Skeletal muscle tissue (tissue), 4 donors: ENCODE results near the gene ZNHIT1. TPM values are rescaled to one million over a fixed set of nuclear protein-coding genes. Genes with fewer than 3 reads are reported as not detected.

Experiments used
- H3K27ac ChIP-seq: one replicate; pipeline ENCODE4 v1.7.0; 2013; ENCODE audit warnings: mild to moderate bottlenecking, low read depth, low read length, inconsistent platforms
- H3K27me3 ChIP-seq, 3 donors: one replicate each; pipeline ENCODE4 v1.7.0; 2013; ENCODE audit warnings: low read length in 3 of 3; ENCODE audit not compliant: control insufficient read depth in 3 of 3, insufficient read depth in 3 of 3
- H3K36me3 ChIP-seq, 3 donors: one replicate each; pipeline ENCODE4 v1.7.0; 2013; ENCODE audit warnings: low read length in 3 of 3; ENCODE audit not compliant: control insufficient read depth in 3 of 3, insufficient read depth in 3 of 3
- H3K4me1 ChIP-seq, 3 donors: one replicate each; pipeline ENCODE4 v1.7.0; 2013; ENCODE audit warnings: low read length in 3 of 3, mild to moderate bottlenecking in 3 of 3; ENCODE audit not compliant: control insufficient read depth in 3 of 3, insufficient read depth in 3 of 3
- H3K4me3 ChIP-seq, 3 donors: one replicate each; pipeline ENCODE4 v1.7.0; 2013; ENCODE audit warnings: low read length in 3 of 3
- H3K9ac ChIP-seq, 3 donors: one replicate each; pipeline ENCODE4 v1.7.0; 2013; ENCODE audit warnings: low read length in 3 of 3, mild to moderate bottlenecking in 3 of 3, moderate library complexity in 2 of 3, low read depth in 1 of 3
- H3K9me3 ChIP-seq, 3 donors: one replicate each; pipeline ENCODE4 v1.7.0; 2013; ENCODE audit warnings: low read length in 3 of 3; ENCODE audit not compliant: control insufficient read depth in 3 of 3
- total RNA-seq: library from RNA; depleted of rRNA; stranded (reverse); fragments of >200 nt; gene quantifications from one replicate; pipeline ENCODE4 v1.2.3, GENCODE V29; 2014
- donor health status: Osteomylitis.

ZNHIT1 gene
- total RNA-seq, 1 donor from 2014 or later, result 84.0 TPM

DNA sequence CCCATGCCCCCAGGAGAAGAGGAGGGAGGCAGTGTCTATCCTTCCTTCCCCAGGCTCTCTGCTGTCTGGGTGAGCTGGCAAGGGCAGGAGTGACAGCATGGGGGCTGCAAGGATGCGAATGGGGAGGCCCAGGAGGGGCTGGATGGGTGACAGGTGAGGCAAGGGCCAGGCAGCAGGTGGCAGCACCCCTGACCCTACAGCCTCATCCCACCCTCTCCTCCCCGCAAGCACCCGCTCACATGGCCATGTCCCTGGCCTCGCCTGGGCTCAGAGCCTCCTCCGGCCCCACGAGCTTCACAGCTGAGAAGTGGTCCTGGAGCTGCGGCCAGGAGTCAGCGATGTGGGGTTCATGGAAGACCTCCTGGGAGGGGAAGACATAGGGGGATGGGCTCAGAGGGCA is 6.0 kb upstream of the ZNHIT1 start:
- Histone ChIP-seq H3K9ac (no peak overlapping the region), H3K36me3 (peaks cover 27 to 31% (median 29%) of the 10 kb centered on the region in 3 donors), H3K4me3 (no peak overlapping the region), H3K4me1 (peaks cover 9 to 14% (median 10%) of the 10 kb centered on the region in 3 donors), H3K27ac (no peak overlapping the region), H3K27me3 (no peaks in the 10 kb centered on the region), H3K9me3 (no peaks in the 10 kb centered on the region)

DNA sequence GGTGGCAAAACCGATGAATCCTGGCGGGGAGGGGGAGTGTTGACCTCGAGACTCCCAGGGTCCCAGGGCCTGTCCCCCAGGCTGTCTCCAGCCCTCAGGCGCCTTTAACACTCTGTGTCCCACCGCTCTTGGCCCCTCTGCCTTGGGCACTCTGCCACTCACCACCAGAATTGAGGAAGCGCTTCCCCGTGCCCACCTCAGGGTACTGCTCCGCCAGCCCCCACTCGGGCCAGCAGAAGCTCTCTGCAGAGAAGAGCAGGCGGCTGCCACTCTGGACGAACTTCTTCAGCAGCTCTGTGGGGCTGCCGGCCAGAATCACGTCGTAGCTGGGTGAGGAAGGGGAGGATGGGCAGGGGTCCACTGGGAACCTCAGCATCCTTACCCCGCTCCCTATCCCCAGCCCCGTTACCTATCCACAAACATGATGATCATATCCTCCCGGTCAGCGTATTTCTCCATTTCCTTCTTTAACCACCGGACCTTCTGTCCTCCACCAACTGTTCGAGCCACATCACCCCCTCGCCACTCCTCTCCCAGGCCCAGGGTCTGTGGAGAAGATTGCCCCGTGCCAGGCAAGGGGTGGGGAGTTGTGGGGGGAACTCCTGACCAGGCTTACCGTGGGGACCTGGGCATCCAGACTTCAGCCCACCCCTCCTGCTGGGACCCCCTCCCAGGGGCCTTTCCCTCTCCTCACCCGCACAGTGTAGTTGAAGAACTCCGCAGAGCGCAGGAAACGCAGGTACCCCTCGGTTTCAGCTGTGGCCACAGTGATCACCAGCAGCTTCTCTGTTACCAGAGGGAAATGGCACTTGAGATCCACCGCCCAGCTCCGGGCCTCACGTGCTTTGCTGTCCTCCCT is 1.7 kb upstream of the ZNHIT1 start:
- H3K27ac ChIP-seq, result peak overlapping the region; percentile 91
- no peaks in the 10 kb centered on the region for H3K9me3 ChIP-seq
- H3K4me3 ChIP-seq, result peak overlapping the region; percentile 70 to 99 (median 93)
- H3K9ac ChIP-seq, result peak overlapping the region; percentile 67 to 92 (median 85)
- H3K27me3 ChIP-seq, result no peaks in the 10 kb centered on the region
- H3K4me1 ChIP-seq, result peaks cover 23 to 34% (median 33%) of the 10 kb centered on the region in 3 donors
- peaks cover 11 to 17% (median 17%) of the 10 kb centered on the region in 3 donors for H3K36me3 ChIP-seq

DNA sequence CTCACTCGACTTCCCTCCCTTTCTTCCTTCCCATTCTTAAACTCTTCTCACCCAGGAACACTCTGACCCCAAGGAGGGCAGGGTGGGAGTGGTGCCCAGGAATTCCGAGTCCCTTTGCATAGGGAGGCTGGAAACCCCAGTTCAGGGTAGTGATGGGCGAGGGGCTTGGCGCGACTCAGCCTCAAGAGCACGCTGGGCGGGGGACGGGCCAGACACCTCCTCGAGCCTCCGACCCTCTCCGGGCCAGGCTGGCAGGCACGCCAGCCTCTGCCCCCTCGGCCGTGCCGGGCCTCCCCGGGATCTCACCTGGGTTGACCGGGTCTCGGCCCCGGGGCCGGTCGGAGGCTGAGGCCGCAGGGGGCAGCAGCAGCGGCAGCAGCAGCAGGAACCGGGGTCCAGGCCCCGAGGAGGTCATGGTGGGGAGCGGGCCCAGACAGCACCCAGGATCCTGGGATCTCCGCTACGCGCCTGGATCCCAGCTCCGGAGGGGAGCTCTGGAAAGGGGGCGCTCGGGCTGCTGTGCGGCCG is 1.0 kb upstream of the ZNHIT1 start:
- no peaks in the 10 kb centered on the region for H3K27me3 ChIP-seq
- peak overlapping the region; percentile 67 to 92 (median 85) for H3K9ac ChIP-seq
- H3K4me3 ChIP-seq, result peak overlapping the region; percentile 70 to 99 (median 93)
- H3K36me3 ChIP-seq, result peaks cover 8 to 17% (median 15%) of the 10 kb centered on the region in 3 donors
- H3K4me1 ChIP-seq, result peaks cover 24 to 34% (median 33%) of the 10 kb centered on the region in 3 donors
- no peaks in the 10 kb centered on the region for H3K9me3 ChIP-seq
- peak overlapping the region; percentile 91 for H3K27ac ChIP-seq

DNA sequence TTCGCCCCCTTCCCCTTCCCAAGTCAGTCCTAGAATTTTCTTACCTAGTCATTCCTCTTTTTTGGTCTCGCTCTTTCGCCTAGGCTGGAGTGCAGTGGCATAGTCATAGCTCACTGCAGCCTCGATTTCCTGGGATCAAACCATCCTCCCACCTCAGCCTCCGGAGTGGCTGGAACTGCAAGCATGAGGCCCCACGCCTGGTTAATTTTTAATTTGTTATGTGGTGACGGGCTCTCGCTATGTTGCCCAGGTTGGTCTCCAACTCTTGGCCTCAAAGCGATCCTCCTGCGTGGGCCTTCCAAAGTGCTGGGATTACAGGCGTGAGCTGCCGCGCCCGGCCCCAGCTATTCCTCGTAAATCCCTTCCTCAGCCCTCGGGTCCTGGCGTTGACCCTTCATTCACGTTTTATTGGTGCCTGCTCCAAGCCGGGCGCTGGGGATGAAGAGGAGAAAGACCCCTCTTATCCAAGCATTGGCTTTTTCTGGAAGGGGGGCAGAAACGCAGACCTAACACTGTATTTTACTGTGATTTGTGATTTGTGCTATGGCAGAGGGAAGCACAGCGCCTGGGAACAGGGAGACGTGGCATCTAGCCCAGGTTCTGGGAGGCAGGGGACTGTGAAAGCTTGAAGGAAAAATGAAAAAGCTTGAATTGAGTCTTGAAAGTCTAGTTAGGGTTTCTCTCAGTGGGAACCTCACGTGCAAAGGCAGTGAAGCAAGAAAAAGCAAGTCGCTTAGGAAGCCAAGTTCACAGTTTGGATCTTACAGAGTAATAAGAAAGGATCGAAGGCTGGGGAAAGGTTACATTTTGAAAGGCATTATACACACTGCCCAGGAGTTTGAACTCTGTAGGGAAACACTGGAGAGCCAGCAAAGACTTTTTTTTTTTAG is 516 bp downstream of the ZNHIT1 start:
- H3K4me1 ChIP-seq, result peaks cover 26 to 34% (median 33%) of the 10 kb centered on the region in 3 donors
- H3K4me3 ChIP-seq, result peak overlapping the region; percentile 93 to 99 (median 97)
- H3K36me3 ChIP-seq, result peaks cover 0 to 17% (median 17%) of the 10 kb centered on the region in 3 donors
- no peaks in the 10 kb centered on the region for H3K27me3 ChIP-seq
- no peaks in the 10 kb centered on the region for H3K9me3 ChIP-seq
- H3K9ac ChIP-seq, result peak overlapping the region; percentile 79 to 92 (median 85)
- peak overlapping the region; percentile 91 for H3K27ac ChIP-seq

DNA sequence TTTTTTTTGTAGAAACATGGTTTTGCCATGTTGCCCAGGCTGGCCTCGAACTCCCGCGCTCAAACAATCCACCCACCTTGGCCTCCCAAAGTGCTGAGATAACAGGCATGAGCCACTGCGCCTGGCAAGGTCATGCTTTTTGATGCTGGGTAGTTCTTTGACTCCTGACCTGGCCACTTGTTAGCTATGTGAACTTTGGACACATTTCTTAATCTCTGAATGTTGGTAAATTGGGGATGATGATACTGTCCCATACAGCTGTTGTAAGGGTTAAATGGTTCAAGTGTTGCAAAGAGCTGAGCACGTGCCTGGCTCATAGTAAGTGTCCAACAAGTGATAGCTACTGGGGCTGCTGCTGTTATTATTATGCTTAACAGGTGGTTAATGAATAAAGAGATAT is 2.3 kb downstream of the ZNHIT1 start:
- Histone ChIP-seq H3K9me3 (no peaks in the 10 kb centered on the region), H3K27me3 (no peaks in the 10 kb centered on the region), H3K9ac (no peak overlapping the region), H3K36me3 (peaks cover 16 to 28% (median 22%) of the 10 kb centered on the region in 3 donors), H3K4me1 (peaks cover 26 to 34% (median 33%) of the 10 kb centered on the region in 3 donors), H3K4me3 (no peak overlapping the region), H3K27ac (no peak overlapping the region)

DNA sequence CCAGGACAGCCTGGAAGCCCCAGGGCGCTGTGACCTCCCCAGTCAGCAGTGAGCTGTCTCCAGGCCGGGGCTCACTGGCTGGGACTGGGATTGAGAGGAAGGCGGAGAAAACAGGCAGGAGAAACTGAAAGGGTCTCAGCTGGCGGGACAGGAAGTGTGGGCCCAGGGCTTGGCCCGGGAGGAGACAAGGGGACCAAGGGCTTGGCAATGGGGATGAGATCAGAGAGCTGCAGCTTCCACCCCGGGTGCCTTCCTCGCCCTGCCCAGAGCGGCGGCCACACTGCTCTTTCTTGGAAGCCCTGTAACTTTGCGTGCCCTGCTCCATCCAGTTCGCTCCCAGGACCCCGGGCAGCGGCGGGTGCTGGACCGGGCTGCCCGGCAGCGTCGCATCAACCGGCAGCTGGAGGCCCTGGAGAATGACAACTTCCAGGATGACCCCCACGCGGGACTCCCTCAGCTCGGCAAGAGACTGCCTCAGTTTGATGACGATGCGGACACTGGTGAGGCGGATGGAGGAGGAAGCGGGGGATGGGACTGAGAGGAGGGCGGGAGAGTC is 4.4 kb downstream of the ZNHIT1 start:
- no peaks in the 10 kb centered on the region for H3K27me3 ChIP-seq
- H3K36me3 ChIP-seq, result peaks cover 21 to 31% (median 23%) of the 10 kb centered on the region in 3 donors
- peaks cover 13 to 23% (median 19%) of the 10 kb centered on the region in 3 donors for H3K4me1 ChIP-seq
- no peak overlapping the region for H3K4me3 ChIP-seq
- H3K9ac ChIP-seq, result no peak overlapping the region
- no peak overlapping the region for H3K27ac ChIP-seq
- H3K9me3 ChIP-seq, result no peaks in the 10 kb centered on the region

DNA sequence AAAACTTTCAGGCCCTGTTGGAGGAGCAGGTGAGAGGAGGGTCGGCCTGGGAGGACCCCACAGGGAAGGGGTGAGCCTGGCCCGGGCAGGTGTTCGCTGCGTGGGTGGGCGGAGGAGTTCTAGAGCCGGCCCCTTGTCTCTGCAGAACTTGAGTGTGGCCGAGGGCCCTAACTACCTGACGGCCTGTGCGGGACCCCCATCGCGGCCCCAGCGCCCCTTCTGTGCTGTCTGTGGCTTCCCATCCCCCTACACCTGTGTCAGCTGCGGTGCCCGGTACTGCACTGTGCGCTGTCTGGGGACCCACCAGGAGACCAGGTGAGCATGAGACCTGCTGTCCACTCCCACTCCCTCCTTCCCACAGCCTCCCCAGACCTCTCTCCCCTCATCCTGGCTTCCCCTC is 5.6 kb downstream of the ZNHIT1 start:
- Histone ChIP-seq H3K4me1 (peaks cover 11 to 17% (median 14%) of the 10 kb centered on the region in 3 donors), H3K9ac (no peak overlapping the region), H3K4me3 (no peak overlapping the region), H3K27me3 (no peaks in the 10 kb centered on the region), H3K27ac (no peak overlapping the region), H3K36me3 (peaks cover 24 to 38% (median 27%) of the 10 kb centered on the region in 3 donors), H3K9me3 (no peaks in the 10 kb centered on the region)

DNA sequence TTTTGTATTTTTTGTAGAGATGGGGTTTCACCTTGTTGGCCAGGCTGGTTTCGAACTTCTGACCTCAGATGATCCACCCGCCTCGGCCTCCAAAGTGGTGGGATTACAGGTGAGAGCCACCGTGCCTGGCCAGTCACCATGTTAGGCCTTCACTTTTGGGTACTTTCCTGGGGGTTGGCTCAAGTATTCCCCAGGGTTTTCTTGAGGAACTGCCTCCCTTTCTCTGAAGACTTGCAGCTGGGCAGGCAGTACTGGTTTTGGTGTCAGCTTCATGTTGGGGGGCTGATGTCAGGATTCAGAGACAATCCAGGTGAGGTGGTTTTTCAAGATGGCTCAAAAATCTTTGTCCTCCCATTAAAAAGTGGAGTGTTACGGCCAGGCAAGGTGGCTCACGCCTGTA is 7.7 kb downstream of the ZNHIT1 start:
- Histone ChIP-seq H3K9me3 (no peaks in the 10 kb centered on the region), H3K27ac (no peak overlapping the region), H3K9ac (no peak overlapping the region), H3K4me3 (no peak overlapping the region), H3K36me3 (peaks cover 24 to 38% (median 27%) of the 10 kb centered on the region in 3 donors), H3K27me3 (no peaks in the 10 kb centered on the region), H3K4me1 (peaks cover 0 to 7% (median 0%) of the 10 kb centered on the region in 3 donors)

DNA sequence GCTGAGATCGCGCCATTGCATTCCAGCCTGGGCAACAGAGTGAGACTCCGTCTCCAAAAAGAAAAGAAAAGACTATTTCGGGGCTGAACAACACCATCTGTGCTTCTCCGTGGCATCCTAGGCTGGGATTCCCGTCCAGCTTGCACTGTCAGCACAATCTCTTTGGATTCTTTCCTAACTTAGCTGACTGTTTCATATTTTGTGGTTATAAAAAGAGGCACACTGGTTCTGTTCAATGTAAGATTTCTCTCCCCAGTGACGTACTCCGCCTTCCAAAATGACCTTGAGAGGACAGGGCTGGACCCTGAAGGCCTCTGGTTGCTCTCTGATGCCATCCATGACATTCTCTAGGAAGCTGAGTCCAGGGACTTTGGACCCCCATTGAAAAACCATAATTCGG is 8.8 kb downstream of the ZNHIT1 start:
- Histone ChIP-seq H3K9me3 (no peaks in the 10 kb centered on the region), H3K9ac (no peak overlapping the region), H3K27ac (no peak overlapping the region), H3K4me1 (peaks cover 1 to 12% (median 2%) of the 10 kb centered on the region in 3 donors), H3K27me3 (no peaks in the 10 kb centered on the region), H3K36me3 (peaks cover 24 to 37% (median 26%) of the 10 kb centered on the region in 3 donors), H3K4me3 (no peak overlapping the region)
